Lower leg skin (tissue), 3 donors: ENCODE data around the gene TDRD15.

ENCODE experiments used
- POLR2A ChIP-seq, 2 donors: fragments of 450-650 bp; IDR thresholded peaks; one replicate each; pipeline ENCODE4 v1.6.1; 2016 to 2017; ENCODE audit warnings: antibody characterized with exemption in 2 of 2, mild to moderate bottlenecking in 1 of 2, moderate library complexity in 1 of 2
- TF ChIP-seq, protein P1 (sequence below), 3 donors: fragments of 450-650 bp; IDR thresholded peaks; one replicate each; pipeline ENCODE4 v1.5.1; 2016; ENCODE audit warnings: antibody characterized with exemption in 3 of 3, mild to moderate bottlenecking in 3 of 3, moderate library complexity in 2 of 3

DNA sequence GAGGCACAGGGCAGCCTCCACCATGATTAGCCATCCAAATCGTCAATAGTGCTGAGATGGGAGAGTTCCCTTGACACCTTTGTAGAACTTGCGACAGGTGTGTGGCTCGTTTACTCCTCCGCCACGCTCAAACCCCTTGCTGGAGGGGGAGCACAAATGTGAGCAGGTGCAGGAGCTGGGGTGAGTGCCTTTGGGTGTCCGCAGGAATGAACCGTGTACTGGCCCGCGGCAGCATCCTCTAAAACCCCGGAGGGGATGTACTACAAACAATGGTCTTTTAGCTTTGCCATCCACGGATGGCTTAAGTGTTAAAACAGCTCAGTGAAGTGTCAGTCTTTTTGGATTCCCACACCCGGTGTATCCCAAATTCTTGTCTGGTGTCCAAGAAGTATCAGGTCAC lies 21.4 kb upstream of the TDRD15 start:
- TF ChIP-seq, protein P1, sequence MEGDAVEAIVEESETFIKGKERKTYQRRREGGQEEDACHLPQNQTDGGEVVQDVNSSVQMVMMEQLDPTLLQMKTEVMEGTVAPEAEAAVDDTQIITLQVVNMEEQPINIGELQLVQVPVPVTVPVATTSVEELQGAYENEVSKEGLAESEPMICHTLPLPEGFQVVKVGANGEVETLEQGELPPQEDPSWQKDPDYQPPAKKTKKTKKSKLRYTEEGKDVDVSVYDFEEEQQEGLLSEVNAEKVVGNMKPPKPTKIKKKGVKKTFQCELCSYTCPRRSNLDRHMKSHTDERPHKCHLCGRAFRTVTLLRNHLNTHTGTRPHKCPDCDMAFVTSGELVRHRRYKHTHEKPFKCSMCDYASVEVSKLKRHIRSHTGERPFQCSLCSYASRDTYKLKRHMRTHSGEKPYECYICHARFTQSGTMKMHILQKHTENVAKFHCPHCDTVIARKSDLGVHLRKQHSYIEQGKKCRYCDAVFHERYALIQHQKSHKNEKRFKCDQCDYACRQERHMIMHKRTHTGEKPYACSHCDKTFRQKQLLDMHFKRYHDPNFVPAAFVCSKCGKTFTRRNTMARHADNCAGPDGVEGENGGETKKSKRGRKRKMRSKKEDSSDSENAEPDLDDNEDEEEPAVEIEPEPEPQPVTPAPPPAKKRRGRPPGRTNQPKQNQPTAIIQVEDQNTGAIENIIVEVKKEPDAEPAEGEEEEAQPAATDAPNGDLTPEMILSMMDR (IDR thresholded peaks at IDR 0.05): no peak
- no peak for TF ChIP-seq POLR2A (IDR thresholded peaks at IDR 0.05)
